Activated T-cell treated with anti-CD3 and anti-CD28 coated beads, Interleukin-2, amount 50 U/mL, for 24 hours (primary cell): Measurements from ENCODE around the gene SYT15B.
"Not testable (repeated sequence)": the region's sequence is repeated elsewhere in the genome, so short reads cannot be mapped to it uniquely, and the experiment has no call there.

Experiments used
- DNase-seq: peaks from one replicate; pipeline ENCODE4 v3.0.0-alpha.2; 2020
- H3K27ac Mint-ChIP-seq: 2 replicates; pipeline ENCODE4 v1.8.0; 2020; ENCODE audit warnings: mild to moderate bottlenecking, mixed read lengths
- H3K27me3 Mint-ChIP-seq: 2 replicates; pipeline ENCODE4 v1.8.0; 2020; ENCODE audit warnings: mixed read lengths
- H3K36me3 Mint-ChIP-seq: 2 replicates; pipeline ENCODE4 v1.8.0; 2020; ENCODE audit warnings: low read depth, mixed read lengths
- H3K4me1 Mint-ChIP-seq: 2 replicates; pipeline ENCODE4 v1.8.0; 2020; ENCODE audit warnings: low read depth, mixed read lengths
- H3K4me3 Mint-ChIP-seq: 2 replicates; pipeline ENCODE4 v1.8.0; 2020; ENCODE audit warnings: mild to moderate bottlenecking, moderate library complexity, mixed read lengths
- H3K9me3 Mint-ChIP-seq: 2 replicates; pipeline ENCODE4 v1.8.0; 2020; ENCODE audit warnings: mixed read lengths

The SYT15B gene

GRCh38 chr10:47763554-47764175, at the start of gene SYT15B:
SYT15B (minus strand) TSS chr10:47763592; CDS start chr10:47762640, 952 bp downstream.
- not testable (repeated sequence) for H3K27ac Mint-ChIP-seq, H3K9me3 Mint-ChIP-seq, H3K27me3 Mint-ChIP-seq, H3K4me1 Mint-ChIP-seq, DNase-seq, H3K4me3 Mint-ChIP-seq, H3K36me3 Mint-ChIP-seq

- DNase-seq, H3K9me3 Mint-ChIP-seq, H3K27me3 Mint-ChIP-seq, H3K4me1 Mint-ChIP-seq, H3K27ac Mint-ChIP-seq, H3K4me3 Mint-ChIP-seq, H3K36me3 Mint-ChIP-seq: not testable (repeated sequence)
These were observed 16.2 kb upstream of the SYT15B start for GRCh38 chr10:47779590-47779989.

- H3K27ac Mint-ChIP-seq, H3K27me3 Mint-ChIP-seq, H3K9me3 Mint-ChIP-seq, H3K36me3 Mint-ChIP-seq, DNase-seq, H3K4me3 Mint-ChIP-seq, H3K4me1 Mint-ChIP-seq: not testable (repeated sequence)
These were observed 12.2 kb upstream of the SYT15B start for GRCh38 chr10:47775361-47776231.

GRCh38 chr10:47770745-47771144, 7.4 kb upstream of the SYT15B start:
- H3K27ac Mint-ChIP-seq, H3K36me3 Mint-ChIP-seq, H3K4me1 Mint-ChIP-seq, H3K27me3 Mint-ChIP-seq, DNase-seq, H3K9me3 Mint-ChIP-seq, H3K4me3 Mint-ChIP-seq: not testable (repeated sequence)

GRCh38 chr10:47768578-47769115, 5.3 kb upstream of the SYT15B start:
- H3K4me1 Mint-ChIP-seq, H3K36me3 Mint-ChIP-seq, H3K27ac Mint-ChIP-seq, H3K9me3 Mint-ChIP-seq, DNase-seq, H3K27me3 Mint-ChIP-seq, H3K4me3 Mint-ChIP-seq: not testable (repeated sequence)

GRCh38 chr10:47768085-47768484, 4.7 kb upstream of the SYT15B start:
- H3K9me3 Mint-ChIP-seq, H3K27ac Mint-ChIP-seq, H3K4me1 Mint-ChIP-seq, DNase-seq, H3K27me3 Mint-ChIP-seq, H3K4me3 Mint-ChIP-seq, H3K36me3 Mint-ChIP-seq: not testable (repeated sequence)

GRCh38 chr10:47767236-47767635, 3.8 kb upstream of the SYT15B start:
- not testable (repeated sequence) for H3K9me3 Mint-ChIP-seq, H3K4me3 Mint-ChIP-seq, H3K27ac Mint-ChIP-seq, H3K4me1 Mint-ChIP-seq, H3K27me3 Mint-ChIP-seq, DNase-seq, H3K36me3 Mint-ChIP-seq

- H3K27ac Mint-ChIP-seq, H3K4me3 Mint-ChIP-seq: not testable (repeated sequence)
These were observed 1.8 kb upstream of the SYT15B start for GRCh38 chr10:47765232-47765631.

GRCh38 chr10:47762674-47763553, 478 bp downstream of the SYT15B start:
- H3K27ac Mint-ChIP-seq, H3K27me3 Mint-ChIP-seq, DNase-seq, H3K36me3 Mint-ChIP-seq, H3K4me1 Mint-ChIP-seq, H3K9me3 Mint-ChIP-seq, H3K4me3 Mint-ChIP-seq: not testable (repeated sequence)

More at GRCh38 chr10:47765232-47765631, 1.8 kb upstream of the SYT15B start:
- H3K4me1 Mint-ChIP-seq, DNase-seq, H3K36me3 Mint-ChIP-seq, H3K9me3 Mint-ChIP-seq, H3K27me3 Mint-ChIP-seq: not testable (repeated sequence)

- not testable (repeated sequence) for H3K4me3 Mint-ChIP-seq, DNase-seq, H3K27ac Mint-ChIP-seq, H3K27me3 Mint-ChIP-seq, H3K36me3 Mint-ChIP-seq, H3K9me3 Mint-ChIP-seq, H3K4me1 Mint-ChIP-seq
These were observed 4.5 kb downstream of the SYT15B start for GRCh38 chr10:47758855-47759254.

- H3K4me3 Mint-ChIP-seq, H3K36me3 Mint-ChIP-seq, H3K9me3 Mint-ChIP-seq, H3K27ac Mint-ChIP-seq, H3K4me1 Mint-ChIP-seq, H3K27me3 Mint-ChIP-seq, DNase-seq: not testable (repeated sequence)
These were observed 7.2 kb downstream of the SYT15B start for GRCh38 chr10:47756169-47756568.

GRCh38 chr10:47753871-47754270, 9.5 kb downstream of the SYT15B start:
- H3K36me3 Mint-ChIP-seq, H3K27ac Mint-ChIP-seq, H3K4me3 Mint-ChIP-seq, H3K4me1 Mint-ChIP-seq, H3K9me3 Mint-ChIP-seq, H3K27me3 Mint-ChIP-seq, DNase-seq: not testable (repeated sequence)

GRCh38 chr10:47753176-47753575, 10.2 kb downstream of the SYT15B start:
- H3K4me1 Mint-ChIP-seq, H3K9me3 Mint-ChIP-seq, DNase-seq, H3K36me3 Mint-ChIP-seq, H3K4me3 Mint-ChIP-seq, H3K27ac Mint-ChIP-seq, H3K27me3 Mint-ChIP-seq: not testable (repeated sequence)

GRCh38 chr10:47751821-47752220, 11.6 kb downstream of the SYT15B start:
- H3K4me3 Mint-ChIP-seq, H3K27me3 Mint-ChIP-seq, DNase-seq, H3K36me3 Mint-ChIP-seq, H3K27ac Mint-ChIP-seq, H3K9me3 Mint-ChIP-seq, H3K4me1 Mint-ChIP-seq: not testable (repeated sequence)
